HG03342 (cell line): ENCODE data around the gene DNAL1.

Source experiments
- ATAC-seq: cut with Tn5 transposase; IDR thresholded peaks from one replicate; pipeline ENCODE4 v1.9.1; 2021; ENCODE audit warnings: mild to moderate bottlenecking, moderate library complexity; ENCODE audit not compliant: unreplicated experiment

The DNAL1 gene

DNA sequence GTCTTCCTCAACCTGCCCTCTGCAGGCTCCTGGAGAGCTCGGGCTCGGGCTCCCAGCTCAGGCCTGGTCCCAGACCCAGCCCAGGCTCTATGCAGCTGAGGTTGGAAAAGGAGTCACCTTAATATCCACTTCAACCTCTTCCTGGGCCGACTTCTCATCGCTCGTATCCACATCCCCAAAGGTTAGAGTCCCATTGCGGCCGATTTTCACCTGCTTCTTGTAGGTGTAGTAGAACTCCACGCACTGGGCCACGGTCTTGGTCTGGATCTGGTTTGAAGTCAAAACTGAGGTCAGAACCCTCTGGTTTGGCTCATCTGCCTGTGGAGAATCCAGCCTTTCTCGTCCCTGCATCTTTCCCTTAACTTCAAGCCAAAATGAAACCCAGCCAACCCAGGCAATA is 77.8 kb downstream of the DNAL1 start:
- ATAC-seq, result no peak

- ATAC-seq, result no peak
These were observed 78.6 kb downstream of the DNAL1 start for GRCh38 chr14:73723406-73723796.

- ATAC-seq, result no peak
These were observed 79.2 kb downstream of the DNAL1 start for GRCh38 chr14:73723797-73724661.

GRCh38 chr14:73724696-73725095 is 79.9 kb downstream of the DNAL1 start:
- no peak for ATAC-seq

- no peak for ATAC-seq
These were observed 80.6 kb downstream of the DNAL1 start for GRCh38 chr14:73725116-73726024.

DNA sequence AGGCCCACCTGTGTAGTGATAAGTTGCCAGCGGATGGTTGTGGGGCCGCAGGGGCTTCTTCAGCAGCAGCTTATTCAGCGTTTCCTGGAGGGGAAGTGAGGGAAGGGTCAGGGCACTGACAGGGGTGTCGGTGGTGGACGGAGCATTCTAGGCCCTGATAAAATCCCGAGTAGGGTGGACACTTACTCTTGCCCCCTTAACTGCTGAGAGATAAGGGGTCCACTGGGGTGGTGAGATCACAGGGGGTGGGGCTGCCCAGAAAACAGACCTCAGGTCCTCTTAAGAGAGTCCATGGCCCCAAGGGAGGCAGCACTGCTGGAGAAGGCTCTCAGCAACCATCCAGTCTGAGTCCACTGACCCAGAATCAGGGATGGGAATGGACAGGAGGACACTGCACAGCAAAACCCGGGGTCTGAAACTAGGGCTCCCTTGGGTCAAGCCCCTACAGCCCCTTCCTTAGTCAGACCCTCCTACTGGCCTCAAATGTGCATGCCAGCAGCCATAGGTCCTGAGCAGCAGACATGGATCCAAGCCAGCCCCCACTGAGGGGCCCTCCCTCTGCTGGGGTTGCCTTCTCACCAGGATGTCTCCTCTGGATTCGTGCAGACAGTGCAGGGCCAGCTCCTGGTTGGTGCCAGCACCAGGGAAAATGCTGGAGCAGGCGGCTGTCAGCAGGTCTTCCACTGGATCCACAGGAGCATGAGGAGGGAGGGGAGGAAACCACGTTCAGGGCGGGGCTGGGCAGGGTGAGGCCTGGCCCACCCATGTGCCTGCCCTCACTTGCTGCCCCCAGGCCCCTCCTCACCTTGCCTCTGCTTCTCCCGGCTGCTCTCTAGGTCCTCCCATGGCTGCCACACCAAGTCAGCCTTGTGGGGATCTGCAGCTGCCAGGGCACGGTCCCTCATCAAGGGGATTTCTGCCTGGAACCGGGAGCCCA is 81.5 kb downstream of the DNAL1 start:
- no peak for ATAC-seq

- ATAC-seq, result no peak
These were observed 82.4 kb downstream of the DNAL1 start for GRCh38 chr14:73727166-73727565.

- no peak for ATAC-seq
These were observed 84.0 kb downstream of the DNAL1 start for GRCh38 chr14:73728717-73729330.

GRCh38 chr14:73729556-73730265 is 84.9 kb downstream of the DNAL1 start:
- ATAC-seq, result no peak

- no peak for ATAC-seq
These were observed 86.3 kb downstream of the DNAL1 start for GRCh38 chr14:73731111-73731510.

- ATAC-seq, result no peak
These were observed 87.2 kb downstream of the DNAL1 start for GRCh38 chr14:73732006-73732405.

- ATAC-seq, result no peak
These were observed 92.1 kb downstream of the DNAL1 start for GRCh38 chr14:73736842-73737241.

- ATAC-seq, result no peak
These were observed 93.9 kb downstream of the DNAL1 start for GRCh38 chr14:73738518-73739173.

DNA sequence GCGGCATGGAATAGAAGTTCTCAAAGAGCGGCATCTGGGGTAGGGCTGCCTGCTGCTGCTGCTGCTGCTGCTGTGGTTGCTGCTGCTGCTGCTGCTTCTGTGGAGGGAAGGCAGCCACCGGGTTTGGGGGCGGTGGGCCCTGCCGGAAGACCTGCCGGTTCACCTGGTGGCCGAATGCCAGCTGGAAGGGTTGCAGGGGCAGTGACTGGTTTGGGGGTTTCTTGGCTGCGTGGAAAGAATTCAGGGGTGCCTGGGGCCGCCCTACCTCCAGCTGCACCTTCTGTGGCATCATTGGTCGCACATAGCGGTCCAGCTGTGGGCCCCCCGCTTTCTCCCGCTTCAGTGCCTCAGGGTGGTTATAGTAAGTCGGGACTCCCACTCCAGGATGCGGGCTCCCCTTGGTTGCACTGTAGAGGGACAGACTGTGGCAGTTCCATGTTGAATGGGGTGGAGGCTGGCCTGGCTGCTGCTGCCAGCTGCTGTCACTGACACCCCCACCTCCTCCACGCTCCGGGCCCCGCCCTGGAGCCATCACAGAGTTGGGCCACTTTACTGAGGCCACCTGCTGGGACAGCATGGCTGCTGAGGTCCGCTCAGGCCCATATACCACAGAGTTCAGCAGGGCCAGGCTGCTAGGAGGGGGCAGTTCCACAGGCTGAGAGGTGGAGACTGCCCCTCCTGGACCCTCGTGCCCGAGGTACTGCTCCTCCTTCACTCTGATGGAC is 94.5 kb downstream of the DNAL1 start:
- ATAC-seq, result no peak

DNA sequence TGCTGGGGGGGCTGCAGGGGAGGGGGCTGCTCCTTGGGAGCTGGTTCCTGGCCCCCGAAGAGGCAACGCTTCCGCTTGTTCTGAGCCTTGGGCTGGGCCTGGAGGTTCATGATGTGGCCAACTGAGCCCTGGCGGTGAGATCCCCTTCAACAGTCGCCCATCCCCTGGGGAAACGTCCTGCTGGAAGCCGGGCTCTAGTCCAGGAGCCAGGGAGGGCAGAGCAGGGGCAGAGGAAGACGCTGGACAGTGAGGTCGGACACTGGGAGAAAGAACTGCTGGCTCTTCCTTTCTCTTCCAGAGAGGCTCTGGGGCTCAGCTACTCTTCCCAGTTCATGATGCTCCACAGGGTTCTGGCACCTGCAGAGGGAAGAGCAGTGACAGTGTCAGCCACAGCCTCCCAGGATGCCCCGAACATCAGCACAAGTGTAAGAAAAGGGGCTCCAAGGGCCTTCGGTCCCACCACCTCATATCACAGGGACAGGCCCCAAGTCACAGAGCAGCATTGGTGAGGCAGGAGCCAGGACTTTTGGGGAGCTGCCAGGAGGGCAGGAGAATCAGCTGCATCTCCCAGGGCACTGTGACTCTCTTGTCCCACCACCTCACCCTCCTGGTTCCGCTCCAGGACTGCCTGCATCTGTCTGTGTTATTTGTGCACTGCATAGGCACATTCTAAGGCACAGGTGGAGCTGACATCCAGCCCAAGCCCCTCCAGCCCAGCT is 95.3 kb downstream of the DNAL1 start:
- ATAC-seq, result no peak

GRCh38 chr14:73740618-73741326 is 96.0 kb downstream of the DNAL1 start:
- ATAC-seq, result no peak

DNA sequence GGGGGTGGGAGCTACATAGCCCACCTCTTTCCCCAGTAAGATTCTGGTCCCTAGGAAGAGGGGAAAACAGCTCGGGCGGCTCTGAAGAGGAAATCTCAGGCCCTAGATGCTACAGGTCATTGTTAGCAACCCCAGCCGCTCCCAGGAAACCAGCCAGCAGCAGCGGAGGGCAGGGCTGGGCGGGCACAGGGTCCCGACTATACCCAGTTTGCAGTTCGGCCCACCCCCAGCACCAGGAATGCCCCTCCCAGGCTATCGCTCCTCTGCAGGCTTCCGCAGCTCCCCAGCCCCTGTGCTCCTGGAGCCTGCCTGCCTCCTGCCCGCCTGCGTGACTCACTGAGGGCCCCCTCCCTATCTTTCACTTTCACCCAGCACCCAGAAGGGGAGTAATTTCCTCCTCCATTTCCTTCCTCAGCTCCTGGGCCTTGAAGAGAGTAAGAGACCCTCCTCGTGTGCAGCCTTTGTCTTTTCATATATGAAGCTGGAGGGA is 96.6 kb downstream of the DNAL1 start:
- ATAC-seq, result peak; percentile 40
